ENCODE data around the gene CDKAL1.

Gene CDKAL1

GRCh38 chr6:20684474-20684873 is 150.2 kb downstream of the CDKAL1 start:
- no peak for DNase-seq

DNA sequence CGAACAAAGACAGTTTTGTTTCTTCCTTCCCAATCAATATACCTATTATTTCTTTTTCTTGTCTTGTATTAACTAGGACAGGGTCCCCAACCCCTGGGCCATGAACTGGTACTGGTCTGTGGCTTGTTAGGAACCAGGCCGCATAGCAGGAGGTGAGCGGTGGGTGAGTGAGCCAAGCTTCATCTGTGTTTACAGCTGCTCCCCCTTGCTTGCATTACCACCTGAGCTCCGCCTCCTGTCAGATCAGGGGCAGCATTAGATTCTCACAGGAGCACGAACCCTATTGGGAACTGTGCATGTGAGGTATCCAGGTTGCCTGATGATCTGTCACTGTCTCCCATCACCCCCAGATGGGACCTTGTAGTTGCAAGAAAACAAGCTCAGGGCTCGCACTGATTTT is 151.9 kb downstream of the CDKAL1 start:
- DNase-seq: no peak

- no peak for DNase-seq
Observed at GRCh38 chr6:20687494-20687893, 153.2 kb downstream of the CDKAL1 start.

- no peak for DNase-seq
Observed at GRCh38 chr6:20688710-20689500, 154.6 kb downstream of the CDKAL1 start.

GRCh38 chr6:20691185-20691584 is 156.9 kb downstream of the CDKAL1 start:
- DNase-seq: no peak

DNA sequence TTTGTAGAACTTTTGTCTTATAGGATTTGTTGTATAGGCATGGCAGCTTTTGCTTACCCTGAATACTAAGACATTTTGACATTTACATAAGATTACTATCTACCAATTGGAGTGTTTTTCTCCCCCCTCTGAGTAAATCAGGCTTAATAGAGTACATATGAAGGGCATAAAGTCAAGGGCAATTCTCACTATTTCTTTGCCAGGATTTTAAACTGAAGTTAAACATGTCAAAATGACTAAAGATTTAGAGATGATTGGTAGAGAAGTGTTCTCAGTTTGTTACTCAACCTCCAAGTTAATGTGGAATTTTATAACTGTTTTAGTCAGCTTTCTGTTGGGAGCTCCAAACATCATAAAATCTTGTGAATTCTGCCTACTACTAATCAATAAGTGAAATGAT is 157.8 kb downstream of the CDKAL1 start:
- no peak for DNase-seq

- DNase-seq: no peak
Observed at GRCh38 chr6:20693466-20694063, 159.3 kb downstream of the CDKAL1 start.

DNA sequence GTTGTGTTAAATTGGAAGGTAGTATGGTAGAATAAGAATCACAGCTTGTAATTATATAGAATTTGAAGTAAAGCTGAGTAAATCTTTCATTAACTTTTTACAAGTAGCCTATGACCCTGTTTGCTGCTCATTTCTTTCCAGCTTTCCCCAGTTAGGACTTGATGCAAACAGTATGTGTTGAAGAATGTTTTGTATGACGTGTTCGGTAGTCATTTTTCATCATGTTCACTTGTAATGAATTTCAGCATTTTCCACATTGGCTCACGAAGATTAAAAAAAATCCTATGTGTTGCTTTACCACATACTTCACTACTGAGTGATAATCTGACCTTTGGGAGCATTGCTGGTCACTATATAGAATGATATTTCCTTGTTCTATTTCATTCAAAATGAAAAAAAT is 162.4 kb downstream of the CDKAL1 start:
- no peak for DNase-seq

DNA sequence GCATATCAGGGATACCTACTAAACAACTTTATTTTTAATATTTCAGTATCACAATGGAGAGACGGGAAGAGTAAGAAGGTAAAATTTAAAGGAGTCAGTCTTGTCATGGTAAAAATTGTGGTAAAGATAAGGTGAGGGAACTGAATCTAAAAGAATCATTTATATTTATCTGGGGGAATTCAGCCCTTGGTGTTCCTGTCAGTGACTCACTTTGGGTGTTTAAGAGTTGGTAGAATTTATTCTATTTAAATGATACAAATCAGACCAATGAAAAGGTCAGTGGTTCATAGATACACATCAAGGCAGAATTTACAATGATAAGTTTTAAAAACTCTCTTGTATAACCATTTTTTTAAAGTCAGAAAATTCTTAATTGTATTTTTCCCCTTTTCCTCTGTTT is 164.4 kb downstream of the CDKAL1 start:
- no peak for DNase-seq

DNA sequence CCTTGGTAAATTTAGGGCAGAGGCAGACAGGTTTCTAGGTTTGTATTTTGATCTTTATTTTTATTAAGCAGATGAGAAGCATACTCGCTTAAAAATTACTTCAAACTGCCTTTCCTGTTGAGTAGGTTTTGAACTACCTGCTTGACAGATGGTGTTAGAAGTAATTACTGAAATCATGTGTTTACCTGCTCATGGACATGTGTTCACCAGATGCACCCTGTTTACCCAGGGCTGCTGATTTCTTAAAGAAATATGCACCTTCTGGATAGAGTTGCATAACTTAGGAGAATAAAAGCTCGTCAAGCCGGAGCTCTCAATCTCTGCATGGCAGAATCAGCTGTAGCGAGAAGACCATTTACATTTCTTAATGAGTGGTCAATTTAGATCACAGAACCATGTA is 165.1 kb downstream of the CDKAL1 start:
- no peak for DNase-seq

DNA sequence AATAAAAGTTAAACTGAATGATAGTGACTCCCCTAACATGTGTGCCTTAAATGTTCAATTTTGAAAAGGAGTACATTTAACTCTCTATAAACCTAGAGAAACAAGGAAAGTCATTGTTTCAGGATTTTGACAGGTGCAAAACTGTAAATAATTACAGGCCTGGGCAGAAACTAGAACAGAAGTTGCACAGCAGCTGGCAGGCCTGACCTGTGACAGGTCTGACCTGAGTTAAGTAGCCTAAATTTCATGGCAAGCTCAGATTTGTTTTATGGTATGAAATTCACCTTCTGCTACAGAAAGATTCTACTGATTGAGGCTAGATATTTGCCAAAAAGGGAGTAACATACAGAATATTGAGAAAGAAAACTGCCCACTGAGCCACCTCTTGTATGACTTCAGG is 166.1 kb downstream of the CDKAL1 start:
- DNase-seq: no peak

DNA sequence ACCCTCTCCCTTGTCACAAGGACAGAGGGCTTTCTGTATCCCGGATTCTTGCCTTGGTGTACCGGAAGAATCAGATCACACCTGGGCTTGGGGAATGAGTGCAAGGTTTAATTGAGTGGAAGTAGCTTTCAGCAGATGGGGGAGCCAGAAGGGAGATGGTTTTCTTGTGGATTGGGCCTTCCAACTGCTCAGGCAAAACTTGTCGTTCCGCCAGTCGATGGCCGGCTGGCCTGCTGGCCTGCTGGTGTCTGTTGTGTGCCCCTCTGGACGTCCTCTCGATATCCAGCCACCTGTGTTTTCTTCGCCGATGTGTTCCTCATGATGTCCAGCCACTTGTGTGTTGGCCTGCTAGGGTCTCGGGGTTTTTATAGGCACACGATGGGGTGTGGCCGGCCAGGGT is 168.1 kb downstream of the CDKAL1 start:
- no peak for DNase-seq

DNA sequence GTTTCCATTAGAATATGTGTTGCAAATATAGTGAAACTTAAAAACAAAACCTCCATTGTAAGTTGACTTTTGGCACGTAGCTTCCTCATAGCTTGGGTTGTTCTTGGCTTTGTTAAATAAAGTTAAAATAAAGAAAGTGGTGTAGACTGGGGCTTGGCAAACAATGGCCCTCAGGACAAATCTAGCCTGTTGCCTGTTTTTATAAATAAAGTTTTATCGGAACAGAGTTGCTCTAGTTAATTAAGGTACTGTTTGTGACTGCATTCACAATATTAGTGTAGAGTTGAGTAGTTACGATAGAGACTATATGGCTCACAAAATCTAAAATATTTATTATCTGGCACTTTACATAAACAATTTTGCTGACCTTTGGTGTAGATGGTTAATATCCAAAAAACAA is 168.8 kb downstream of the CDKAL1 start:
- no peak for DNase-seq

DNA sequence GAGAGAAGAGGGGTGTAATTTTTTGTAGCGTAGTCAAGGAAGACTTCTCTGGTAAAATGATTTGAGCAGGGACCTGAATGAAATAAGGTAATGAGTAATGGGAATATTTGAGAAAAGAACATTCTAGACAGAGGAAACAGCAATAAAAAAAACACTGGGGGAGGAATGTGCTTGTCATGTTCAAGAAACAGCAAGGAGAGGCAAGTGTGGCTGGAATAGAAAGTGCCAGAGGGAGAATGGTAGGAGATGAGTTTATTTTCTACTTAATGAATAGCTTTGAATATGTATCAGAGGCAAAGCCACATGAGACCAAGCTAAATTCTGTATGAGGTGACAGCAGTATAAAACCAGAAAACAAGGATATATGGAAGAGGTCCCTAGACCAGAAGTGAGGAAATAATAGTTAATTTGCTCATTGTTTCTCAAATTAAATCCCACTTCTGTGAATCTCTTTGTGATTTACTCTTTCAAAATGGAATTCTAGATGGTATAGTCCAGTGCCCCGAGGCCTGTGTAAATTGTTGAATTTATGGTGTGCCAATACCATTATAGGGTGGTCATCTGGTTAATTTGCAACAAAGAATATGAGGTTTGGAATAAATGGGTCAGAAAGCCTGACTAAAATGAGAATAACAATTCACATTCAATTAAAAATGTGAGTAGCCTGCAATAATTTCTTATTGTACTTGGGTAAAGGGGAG is 170.2 kb downstream of the CDKAL1 start:
- DNase-seq: no peak

- DNase-seq: no peak
Observed at GRCh38 chr6:20705741-20706140, 171.5 kb downstream of the CDKAL1 start.

DNA sequence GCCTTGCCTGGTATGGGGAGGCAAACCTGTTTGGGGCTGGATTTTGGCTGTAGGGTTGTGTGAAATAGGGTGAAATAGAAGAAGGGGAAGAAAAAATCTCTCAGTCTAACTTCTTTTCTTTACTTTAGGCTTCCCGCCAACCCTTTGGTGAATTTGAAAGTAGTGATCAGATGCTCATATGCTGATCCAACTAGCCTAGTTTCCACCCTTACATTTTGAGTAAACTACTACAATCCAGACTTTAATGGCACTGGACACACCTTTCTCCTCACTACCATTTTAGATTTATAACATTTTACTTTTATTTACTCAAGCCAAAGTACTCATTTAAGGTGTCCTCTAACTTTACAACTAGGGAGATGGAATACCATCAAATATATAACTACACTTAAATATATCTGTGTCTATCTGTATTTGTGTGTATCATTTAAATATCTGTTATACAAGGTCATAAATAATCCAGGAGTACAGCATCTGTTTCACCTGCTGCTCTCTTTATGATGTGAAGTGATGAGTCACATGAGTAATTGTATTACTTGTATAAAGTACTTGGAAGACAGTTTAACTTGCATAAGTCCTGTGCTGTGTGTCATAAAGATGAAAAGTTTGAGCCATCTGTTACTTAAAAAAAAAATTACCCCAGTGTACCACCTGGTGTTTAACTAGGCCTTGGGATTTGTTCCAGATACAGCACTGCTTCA is 172.1 kb downstream of the CDKAL1 start:
- no peak for DNase-seq

DNA sequence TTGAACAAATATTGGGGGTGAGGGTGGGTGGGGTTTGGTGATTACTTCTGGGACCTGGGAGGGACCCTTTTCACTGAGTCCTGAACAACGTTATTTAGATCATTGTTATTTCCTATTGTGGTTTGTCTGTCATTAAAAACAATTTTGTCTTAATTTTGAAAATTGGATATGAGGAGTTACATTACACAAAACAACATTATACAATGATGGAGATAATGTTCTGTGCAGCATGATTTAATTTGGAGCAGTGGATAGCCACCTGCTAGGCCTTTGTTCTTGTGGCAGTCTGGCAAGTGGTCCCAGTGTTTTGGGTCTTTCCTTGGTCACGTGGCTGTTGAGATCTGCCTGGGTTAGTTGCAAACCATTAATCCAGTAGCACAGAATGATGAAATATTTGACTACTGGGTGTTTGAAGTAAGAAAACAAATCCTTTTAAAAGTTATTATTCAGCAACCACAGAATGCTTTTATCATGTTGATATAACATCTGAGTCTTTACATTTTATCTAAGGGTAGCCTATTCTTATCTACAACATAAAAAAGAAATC is 172.8 kb downstream of the CDKAL1 start:
- no peak for DNase-seq

- no peak for DNase-seq
Observed at GRCh38 chr6:20707870-20708269, 173.6 kb downstream of the CDKAL1 start.

GRCh38 chr6:20708367-20709124 is 174.3 kb downstream of the CDKAL1 start:
- DNase-seq: no peak

DNA sequence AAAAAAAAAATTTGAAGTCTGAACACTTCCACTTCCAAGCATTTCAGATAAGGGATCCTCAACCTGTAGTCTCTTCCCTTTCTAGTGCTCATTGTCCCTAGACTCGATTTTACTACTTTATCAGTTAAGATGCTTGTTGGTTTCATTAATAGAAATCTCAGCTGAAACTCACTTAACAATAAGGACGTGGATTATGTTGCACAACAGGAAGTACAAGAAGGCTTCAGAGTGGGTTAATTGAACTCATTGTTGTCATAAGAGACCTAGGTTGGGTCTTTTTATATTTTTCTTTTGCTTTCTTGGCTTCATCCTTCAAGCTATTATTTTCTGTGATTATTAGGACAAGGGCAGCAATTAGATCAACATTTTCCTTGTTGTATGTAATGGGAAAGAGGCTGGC is 175.2 kb downstream of the CDKAL1 start:
- no peak for DNase-seq

DNA sequence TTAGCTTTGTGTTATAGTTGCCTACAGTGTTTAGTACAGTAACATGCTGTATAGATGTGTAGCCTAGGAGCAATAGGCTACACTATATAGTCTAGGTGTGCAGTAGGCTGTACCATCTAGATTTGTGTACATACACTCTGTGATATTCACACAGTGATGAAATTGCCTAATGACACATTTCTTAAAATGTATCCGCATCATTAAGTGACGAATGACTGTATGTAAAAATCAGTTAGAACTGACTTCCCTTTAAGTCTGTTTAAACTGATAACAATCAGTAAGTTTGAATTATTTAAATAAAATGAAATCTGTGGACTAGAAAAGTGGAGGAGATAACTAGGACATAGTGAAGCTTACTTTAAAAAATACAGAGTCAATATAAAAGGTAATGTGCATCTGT is 176.1 kb downstream of the CDKAL1 start:
- no peak for DNase-seq

- no peak for DNase-seq
Observed at GRCh38 chr6:20711518-20711917, 177.3 kb downstream of the CDKAL1 start.

GRCh38 chr6:20712011-20712410 is 177.8 kb downstream of the CDKAL1 start:
- no peak for DNase-seq
